H1 (cell line): ENCODE measurements around the gene LCLAT1. TPM values are rescaled to one million over a fixed set of nuclear protein-coding genes. Genes with fewer than 3 reads are reported as not detected.

Source experiments
- CTCF ChIA-PET: fragments of 300-600 bp; sonication (Branson Sonifier 250); formaldehyde crosslinking; loops from one replicate; lab custom pipeline; 2021; ENCODE audit not compliant: partially characterized antibody; lab: Charles Lee
- POLR2A ChIA-PET: fragments of 300-600 bp; sonication (Branson Sonifier 250); formaldehyde crosslinking; loops from one replicate; lab custom pipeline; 2021; ENCODE audit warnings: inconsistent platforms; ENCODE audit not compliant: partially characterized antibody; lab: Charles Lee
- DNase-seq, 2 experiments: peaks; one replicate each; pipeline versions ENCODE4 v3.0.0 to v3.0.0-alpha.2; 2010 to 2022; ENCODE audit warnings: low spot score in 2 of 2, low read depth in 1 of 2, mixed read lengths in 1 of 2
- FAIRE-seq: peaks from 2 replicates; lab custom pipeline; 2011; peaks lifted over from hg19 to GRCh38; lab: Jason Lieb, UNC
- H2AFZ ChIP-seq: 2 replicates; pipeline ENCODE4 v1.8.1; 2012; ENCODE audit warnings: low read length, inconsistent platforms
- H2AK5ac ChIP-seq: 2 replicates; pipeline ENCODE4 v1.6.1; 2013; ENCODE audit warnings: low read depth, low read length
- H2BK120ac ChIP-seq: replicated peaks from 2 replicates; pipeline ENCODE3; 2013; ENCODE audit warnings: low read depth, low read length, inconsistent platforms
- H2BK12ac ChIP-seq: 2 replicates; pipeline ENCODE4 v1.6.1; 2013; ENCODE audit warnings: low read depth, low read length
- H2BK15ac ChIP-seq: 2 replicates; pipeline ENCODE4 v1.6.1; 2013; ENCODE audit warnings: low read length
- H2BK20ac ChIP-seq: 2 replicates; pipeline ENCODE4 v1.6.1; 2013; ENCODE audit warnings: low read length
- H2BK5ac ChIP-seq: 2 replicates; pipeline ENCODE4 v1.6.1; 2013; ENCODE audit warnings: low read depth, low read length
- H3K14ac ChIP-seq: 2 replicates; pipeline ENCODE4 v1.6.1; 2013; ENCODE audit warnings: inconsistent platforms; ENCODE audit not compliant: insufficient read length
- H3K18ac ChIP-seq: 2 replicates; pipeline ENCODE4 v1.6.1; 2013; ENCODE audit warnings: low read length; ENCODE audit errors: extremely low read depth
- H3K23ac ChIP-seq: 2 replicates; pipeline ENCODE4 v1.6.1; 2013; ENCODE audit warnings: inconsistent platforms; ENCODE audit not compliant: insufficient read length
- H3K23me2 ChIP-seq: 2 replicates; pipeline ENCODE4 v1.6.1; 2013; ENCODE audit warnings: low read depth, low read length
- H3K27ac ChIP-seq: 2 replicates; pipeline ENCODE4 v1.6.1; 2011; ENCODE audit warnings: low read depth, low read length, inconsistent platforms
- H3K27me3 ChIP-seq, 4 experiments: replicated peaks in 1 of 4; 1 replicate in 1 of 4; 2 replicates in 3 of 4; pipeline versions ENCODE4 v1.6.1 to v1.8.1; 2011 to 2013; ENCODE audit warnings: low read length in 3 of 4, mild to moderate bottlenecking in 3 of 4, inconsistent platforms in 2 of 4, mixed read lengths in 2 of 4, moderate library complexity in 1 of 4; ENCODE audit not compliant: control insufficient read depth in 3 of 4, insufficient read depth in 3 of 4; ENCODE audit errors: extremely low read depth in 1 of 4
- H3K36me3 ChIP-seq, 4 experiments: 2 replicates each; pipeline versions ENCODE4 v1.6.1 to v1.8.1; 2011 to 2013; ENCODE audit warnings: mild to moderate bottlenecking in 4 of 4, low read length in 3 of 4, moderate library complexity in 2 of 4, control low read depth in 1 of 4, inconsistent platforms in 1 of 4; ENCODE audit not compliant: insufficient read depth in 4 of 4, control insufficient read depth in 2 of 4
- H3K4ac ChIP-seq: replicated peaks from 2 replicates; pipeline ENCODE3; 2013; ENCODE audit warnings: low read length, low read depth, mixed read lengths, inconsistent platforms; ENCODE audit not compliant: insufficient read length
- H3K4me1 ChIP-seq, 4 experiments: replicated peaks in 1 of 4; 1 replicate in 1 of 4; 2 replicates in 3 of 4; pipeline versions ENCODE4 v1.6.1 to v1.8.1; 2011 to 2013; ENCODE audit warnings: low read length in 3 of 4, inconsistent platforms in 2 of 4, mixed read lengths in 1 of 4; ENCODE audit not compliant: insufficient read depth in 4 of 4, control insufficient read depth in 3 of 4
- H3K4me2 ChIP-seq, 2 experiments: 2 replicates each; pipeline versions ENCODE4 v1.6.1 to v1.8.1; 2011 to 2013; ENCODE audit warnings: low read depth in 2 of 2, low read length in 2 of 2, control low read depth in 1 of 2, inconsistent platforms in 1 of 2, mild to moderate bottlenecking in 1 of 2; ENCODE audit not compliant: insufficient read depth in 1 of 2
- H3K4me3 ChIP-seq, 4 experiments: fragments of 200-600, 300-600 bp in 1 of 4; sonication (generic), shearing (Covaris generic), sonication (Bioruptor Twin) in 1 of 4; 2 replicates each; pipeline versions ENCODE4 v1.5.1 to v1.8.1; 2011 to 2016; ENCODE audit warnings: low read length in 4 of 4, low read depth in 3 of 4, control low read depth in 2 of 4, inconsistent platforms in 2 of 4, mild to moderate bottlenecking in 2 of 4, mixed read lengths in 1 of 4, moderate library complexity in 1 of 4; ENCODE audit not compliant: insufficient read depth in 2 of 4; ENCODE audit errors: extremely low read depth in 1 of 4
- H3K56ac ChIP-seq: replicated peaks from 2 replicates; pipeline ENCODE3; 2013; ENCODE audit warnings: low read depth, mild to moderate bottlenecking, mixed read lengths, low read length, inconsistent platforms; ENCODE audit not compliant: insufficient read length
- H3K79me1 ChIP-seq: 2 replicates; pipeline ENCODE4 v1.6.1; 2013; ENCODE audit warnings: low read depth, low read length, control low read depth
- H3K79me2 ChIP-seq, 2 experiments: 2 replicates each; pipeline versions ENCODE4 v1.6.1 to v1.8.1; 2012 to 2013; ENCODE audit warnings: low read length in 2 of 2, mild to moderate bottlenecking in 2 of 2, inconsistent platforms in 1 of 2; ENCODE audit not compliant: insufficient read depth in 2 of 2, control insufficient read depth in 1 of 2
- H3K9ac ChIP-seq, 4 experiments: replicated peaks in 1 of 4; 1 replicate in 1 of 4; 2 replicates in 3 of 4; pipeline versions ENCODE4 v1.6.1 to v1.8.1; 2011 to 2013; ENCODE audit warnings: low read depth in 3 of 4, low read length in 3 of 4, control low read depth in 2 of 4, mild to moderate bottlenecking in 2 of 4, moderate library complexity in 2 of 4, inconsistent platforms in 1 of 4; ENCODE audit errors: extremely low read depth in 1 of 4
- H3K9me3 ChIP-seq, 2 experiments: 2 replicates each; pipeline versions ENCODE4 v1.6.1 to v1.8.1; 2012 to 2013; ENCODE audit warnings: mild to moderate bottlenecking in 2 of 2, moderate library complexity in 2 of 2, control low read depth in 1 of 2, inconsistent platforms in 1 of 2, low read depth in 1 of 2, low read length in 1 of 2, mixed read lengths in 1 of 2; ENCODE audit not compliant: insufficient read depth in 2 of 2
- H4K20me1 ChIP-seq, 2 experiments: replicated peaks in 1 of 2; 2 replicates each; pipeline versions ENCODE3 to v1.8.1; 2011 to 2013; ENCODE audit warnings: inconsistent platforms in 2 of 2, low read length in 2 of 2, mild to moderate bottlenecking in 1 of 2; ENCODE audit not compliant: insufficient read depth in 2 of 2, control insufficient read depth in 1 of 2
- H4K5ac ChIP-seq: 2 replicates; pipeline ENCODE4 v1.6.1; 2013; ENCODE audit warnings: low read length, low read depth, mixed read lengths, inconsistent platforms; ENCODE audit not compliant: insufficient read length
- H4K8ac ChIP-seq: 2 replicates; pipeline ENCODE4 v1.8.0; 2013; ENCODE audit warnings: mild to moderate bottlenecking, moderate library complexity, low read length, inconsistent platforms; ENCODE audit not compliant: insufficient read depth; ENCODE audit errors: extremely low read depth
- H4K91ac ChIP-seq: replicated peaks from 2 replicates; pipeline ENCODE3; 2013; ENCODE audit warnings: low read length, mixed read lengths, inconsistent platforms; ENCODE audit not compliant: insufficient read length
- KDM4A ChIP-seq: IDR thresholded peaks from one replicate; pipeline ENCODE4 v1.7.1; 2012; ENCODE audit warnings: low read depth, mild to moderate bottlenecking, moderate library complexity, low read length, inconsistent platforms; ENCODE audit not compliant: severe bottlenecking
- SUZ12 ChIP-seq: fragments of 200-600 bp; sonication (generic); IDR thresholded peaks from 2 replicates; pipeline ENCODE4 v1.6.1; 2012; ENCODE audit warnings: mild to moderate bottlenecking, inconsistent platforms, low read length, moderate library complexity, mixed read lengths
- TAF7 ChIP-seq: optimal IDR thresholded peaks from 2 replicates; pipeline ENCODE3; 2011; ENCODE audit warnings: low read depth, mild to moderate bottlenecking, inconsistent platforms, low read length, moderate library complexity, borderline replicate concordance
- WGBS, 2 experiments: shearing (Covaris generic) in 1 of 2; methylation state at CpG; one replicate each; pipeline versions ENCODE4 v1.1.6 to v1.1.7; 2013 to 2015; ENCODE audit warnings: low lambda C conversion rate in 2 of 2, mixed read lengths in 2 of 2, inconsistent platforms in 1 of 2, low coverage in 1 of 2, missing lambda C conversion rate in 1 of 2; ENCODE audit not compliant: insufficient replicate concordance in 2 of 2, insufficient coverage in 1 of 2, insufficient read length in 1 of 2; ENCODE audit errors: extremely low coverage in 1 of 2, missing lambda C conversion rate in 1 of 2; 5-methylcytosine and 5-hydroxymethylcytosine counted together
- polyA plus RNA-seq, 7 experiments: library from polyadenylated mRNA; depleted of rRNA in 3 of 7; stranded (reverse) in 5 of 7; unstranded in 2 of 7; fragments of >200 nt in 5 of 7; fragments of 200-250 nt in 2 of 7; gene quantifications; 1 replicate in 5 of 7; 2 replicates in 1 of 7; 4 replicates in 1 of 7; pipeline versions ENCODE4 v1.2.1 to v1.2.3, GENCODE V29; 2011 to 2013; ENCODE audit warnings: missing spikeins in 2 of 7, mixed read lengths in 2 of 7
- total RNA-seq: library from RNA; stranded (reverse); fragmentation: NEBNext Ultra II Directional; extraction: Animal tissue kit (Norgen Biotek cat#: 25700); gene quantifications from 2 replicates; pipeline ENCODE4 v1.2.1, GENCODE V29; 2021

Gene LCLAT1
- total and polyA plus RNA-seq, 2 of the 8 experiments (the other 6 are each of a cell fraction or from before 2014, with no cell fraction given), result 7.6 to 22.0 TPM

GRCh38 chr2:30410217-30410616 lies 36.8 kb upstream of the LCLAT1 start:
- CTCF ChIA-PET, result interaction anchor here (0.7 to 1.5 kb wide), 4 partner anchors 10 to 60 kb away, joined by 3 to 6 read pairs (median 4); no protein-coding TSS in a partner anchor
- no peak for FAIRE-seq

More at GRCh38 chr2:30410217-30410616, 36.8 kb upstream of the LCLAT1 start:
- Histone ChIP-seq H4K5ac (no peak overlapping the region), H3K4me1 (peaks cover 0 to 7% (median 2%) of the 10 kb centered on the region in 4 experiments; a peak in 4 of 7 replicates), H2BK12ac (no peak overlapping the region), H2BK20ac (no peak overlapping the region), H3K9ac (no peak overlapping the region), H3K79me2 (no peaks in the 10 kb centered on the region), H3K23me2 (no peaks in the 10 kb centered on the region)
- POLR2A ChIA-PET, result no interaction called here
- no peak for DNase-seq
- no peak for TF ChIP-seq KDM4A
- no peak for TF ChIP-seq TAF7
- TF ChIP-seq SUZ12, result no peak
- TF ChIP-seq, all 59 proteins: peak for 0
- Histone ChIP-seq H3K79me1 (no peaks in the 10 kb centered on the region), H4K91ac (no peak overlapping the region), H3K18ac (no peak overlapping the region), H4K20me1 (no peaks in the 10 kb centered on the region), H3K4me2 (no peak overlapping the region), H3K27ac (no peak overlapping the region), H2AFZ (no peak overlapping the region), H3K27me3 (peaks cover 0 to 5% (median 0%) of the 10 kb centered on the region in 4 experiments; a peak in 2 of 7 replicates), H2AK5ac (no peak overlapping the region), H3K23ac (no peak overlapping the region), H3K4ac (no peak overlapping the region), H2BK15ac (no peak overlapping the region), H3K14ac (no peak overlapping the region), H3K9me3 (no peaks in the 10 kb centered on the region), H3K4me3 (no peak overlapping the region), H3K56ac (no peak overlapping the region), H4K8ac (no peak overlapping the region), H2BK120ac (no peak overlapping the region), H2BK5ac (no peak overlapping the region), H3K36me3 (no peaks in the 10 kb centered on the region)
- 96% methylated on average over 2 of the region's 2 CpGs; no CpG with 5 or more reads in 1 of the 2 experiments for WGBS, 2 experiments
